ENCODE results near the gene LIPN. TPM values are rescaled to one million over a fixed set of nuclear protein-coding genes. Genes with fewer than 3 reads are reported as not detected.

LIPN gene
- total RNA-seq, 1 donor from 2014 or later = not detected

DNA sequence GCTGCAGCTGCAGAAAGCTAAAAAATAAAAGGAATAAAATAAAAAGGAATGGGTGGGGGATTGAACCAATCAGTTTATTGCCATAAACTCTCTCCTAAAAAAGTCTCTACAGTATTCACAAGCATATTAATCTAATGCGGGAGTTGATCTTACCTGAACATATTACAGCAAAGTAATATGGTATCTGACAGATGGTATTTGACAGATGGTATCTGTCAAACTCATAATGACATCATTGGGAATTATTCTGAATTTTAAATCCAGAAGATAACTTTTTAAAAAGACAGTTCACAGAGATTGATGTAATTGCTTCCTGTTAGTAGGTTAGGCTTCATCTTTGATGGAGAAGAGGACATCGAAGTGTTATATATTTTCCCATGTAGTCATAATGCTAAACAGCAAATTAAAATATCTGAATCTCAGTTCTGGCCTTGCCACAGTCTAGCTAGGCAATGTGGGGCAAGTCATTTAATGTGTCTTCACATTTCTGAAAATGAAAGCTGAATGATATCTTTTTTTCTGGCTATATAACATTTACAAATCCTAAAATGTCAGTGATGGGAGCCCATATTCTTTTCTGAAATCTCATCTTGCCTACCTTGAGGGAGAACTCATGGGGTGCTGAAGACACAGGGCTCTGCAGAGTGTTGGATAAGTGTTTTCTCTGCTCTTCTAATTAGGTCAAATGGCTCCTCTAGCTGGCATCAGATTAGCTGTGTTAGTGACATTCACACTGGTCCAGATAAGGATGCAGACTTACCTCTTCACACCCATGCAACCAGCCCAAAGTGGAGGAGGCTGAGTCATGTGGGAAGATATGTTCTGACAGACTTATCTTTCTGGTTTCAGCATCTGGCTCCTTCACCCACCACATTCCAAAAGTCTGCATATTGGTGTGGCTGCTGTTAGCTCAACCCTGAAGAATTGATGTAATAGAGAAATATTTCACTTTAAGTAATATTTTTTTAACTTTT lies 40.6 kb downstream of the LIPN start:
- no peaks in the 10 kb centered on the region for H3K36me3 ChIP-seq (ENCODE audit: control insufficient read depth in 3 of 3, insufficient read depth in 3 of 3, low read length in 3 of 3)
- no peak overlapping the region for H3K9ac ChIP-seq (ENCODE audit: low read depth in 1 of 3, low read length in 3 of 3)
- H3K27ac ChIP-seq (ENCODE audit: low read depth, low read length) = no peak overlapping the region
- no peak overlapping the region for H3K4me3 ChIP-seq (ENCODE audit: low read length in 3 of 3)
- H3K4me1 ChIP-seq (ENCODE audit: control insufficient read depth in 3 of 3, insufficient read depth in 3 of 3, low read length in 3 of 3) = no peaks in the 10 kb centered on the region
- no peaks in the 10 kb centered on the region for H3K27me3 ChIP-seq (ENCODE audit: control insufficient read depth in 3 of 3, insufficient read depth in 3 of 3, low read length in 3 of 3)
- H3K9me3 ChIP-seq (ENCODE audit: control insufficient read depth in 3 of 3, low read length in 3 of 3) = no peaks in the 10 kb centered on the region

DNA sequence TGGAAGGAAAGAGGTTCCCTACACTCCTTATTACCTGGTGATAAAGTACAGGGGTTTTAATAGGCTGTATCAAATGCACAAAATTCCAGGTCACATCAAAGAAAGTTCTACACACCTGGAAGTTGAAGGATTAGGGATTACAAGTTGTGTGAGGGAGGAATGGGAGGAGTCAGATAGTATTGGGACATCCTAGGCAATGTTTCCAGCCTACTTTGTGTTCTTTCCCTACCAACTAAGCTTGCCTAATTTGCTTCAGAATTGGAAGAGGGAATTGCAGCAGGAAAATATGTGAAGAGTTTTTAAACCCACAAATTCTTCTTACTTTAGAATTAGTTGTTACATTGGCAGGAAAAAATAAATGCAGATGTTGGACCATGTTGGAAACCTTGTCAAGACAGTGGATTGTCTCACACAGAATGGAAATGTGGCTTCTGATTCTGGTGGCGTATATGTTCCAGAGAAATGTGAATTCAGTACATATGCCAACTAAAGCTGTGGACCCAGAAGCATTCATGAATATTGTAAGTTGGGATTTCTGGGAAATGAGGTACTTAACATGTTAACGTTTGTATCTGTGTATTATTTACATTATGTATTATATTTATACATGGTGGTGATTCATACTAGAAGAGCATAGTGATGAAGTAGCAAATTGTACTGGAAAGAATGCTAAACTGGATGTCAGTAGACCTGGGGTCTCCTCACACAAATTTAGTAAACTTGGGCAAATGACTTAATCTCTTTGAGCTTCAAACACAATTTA lies 42.9 kb downstream of the LIPN start, which contains the start of gene LIPM:
Gene LIPM (plus strand): TSS at position 208 of the 763 bp plus-strand sequence. CDS start 167 bp downstream, at position 375.
- H3K27me3 ChIP-seq (ENCODE audit: control insufficient read depth in 3 of 3, insufficient read depth in 3 of 3, low read length in 3 of 3) = no peaks in the 10 kb centered on the region

DNA sequence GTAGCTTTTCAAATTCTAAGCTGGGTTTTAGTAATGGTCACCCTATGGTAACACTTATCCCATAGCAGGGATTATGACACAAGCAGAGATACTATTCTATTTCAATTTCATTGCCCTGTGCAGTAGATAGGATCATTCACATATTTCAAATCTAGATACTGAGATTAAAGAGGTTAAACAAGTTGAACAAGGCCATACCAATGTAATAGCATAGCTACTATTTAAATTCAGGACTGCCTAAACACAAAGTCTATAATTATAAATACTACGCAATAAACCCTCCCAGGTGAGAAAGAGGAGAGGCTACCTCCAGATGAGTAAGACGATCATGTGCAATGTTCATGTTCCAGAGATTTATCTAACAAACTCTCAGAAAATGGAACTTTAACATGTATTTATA lies 43.8 kb downstream of the LIPN start:
- no peaks in the 10 kb centered on the region for H3K36me3 ChIP-seq (ENCODE audit: control insufficient read depth in 3 of 3, insufficient read depth in 3 of 3, low read length in 3 of 3)
- H3K9ac ChIP-seq (ENCODE audit: low read depth in 1 of 3, low read length in 3 of 3) = no peak overlapping the region
- H3K9me3 ChIP-seq (ENCODE audit: control insufficient read depth in 3 of 3, low read length in 3 of 3) = no peaks in the 10 kb centered on the region
- no peak overlapping the region for H3K4me3 ChIP-seq (ENCODE audit: low read length in 3 of 3)
- no peaks in the 10 kb centered on the region for H3K27me3 ChIP-seq (ENCODE audit: control insufficient read depth in 3 of 3, insufficient read depth in 3 of 3, low read length in 3 of 3)
- H3K27ac ChIP-seq (ENCODE audit: low read depth, low read length) = no peak overlapping the region
- no peaks in the 10 kb centered on the region for H3K4me1 ChIP-seq (ENCODE audit: control insufficient read depth in 3 of 3, insufficient read depth in 3 of 3, low read length in 3 of 3)

More for the DNA sequence above, 42.9 kb downstream of the LIPN start, which contains the start of gene LIPM:
- Histone ChIP-seq H3K4me1 (ENCODE audit: control insufficient read depth in 3 of 3, insufficient read depth in 3 of 3, low read length in 3 of 3) (no peaks in the 10 kb centered on the region), H3K27ac (ENCODE audit: low read depth, low read length) (no peak within 1 kb of the TSS), H3K36me3 (ENCODE audit: control insufficient read depth in 3 of 3, insufficient read depth in 3 of 3, low read length in 3 of 3) (no peaks in the 10 kb centered on the region), H3K9me3 (ENCODE audit: control insufficient read depth in 3 of 3, low read length in 3 of 3) (no peaks in the 10 kb centered on the region), H3K4me3 (ENCODE audit: low read length in 3 of 3) (no peak within 1 kb of the TSS), H3K9ac (ENCODE audit: low read depth in 1 of 3, low read length in 3 of 3) (no peak within 1 kb of the TSS)

DNA sequence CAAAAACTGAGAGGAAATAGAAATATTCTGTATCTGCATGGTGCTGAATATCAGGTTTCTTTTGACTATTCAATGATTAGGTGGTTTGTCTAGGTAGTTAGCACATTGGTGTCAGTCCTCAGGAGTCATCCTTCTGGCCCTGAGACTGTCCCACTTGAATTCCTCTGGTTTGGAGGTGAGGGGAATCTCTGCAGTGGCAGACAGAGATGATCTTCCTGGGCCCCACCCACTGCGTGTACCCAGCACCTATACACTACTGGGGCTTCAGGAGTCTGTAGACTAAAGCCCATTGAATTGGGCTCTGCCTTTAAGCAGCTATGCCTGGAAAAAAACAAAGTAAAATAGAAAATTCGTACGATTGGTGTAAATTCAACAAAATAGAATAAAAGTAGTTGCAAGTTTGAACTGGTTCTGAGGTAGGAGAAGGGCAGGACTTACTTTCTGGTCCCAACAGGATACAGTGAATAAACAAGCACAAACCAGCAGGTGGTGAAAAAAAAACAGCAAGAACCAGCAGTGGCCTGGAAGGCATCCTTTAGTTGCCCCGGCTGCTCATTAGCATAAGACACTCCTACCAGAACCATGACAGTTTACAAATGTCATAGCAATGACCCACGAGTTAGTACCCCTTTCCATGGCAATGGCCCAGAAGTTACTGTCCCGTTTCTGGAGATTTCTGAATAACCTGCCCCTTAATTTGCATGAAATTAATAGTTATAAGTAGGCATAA lies 44.4 kb downstream of the LIPN start:
- Histone ChIP-seq H3K9ac (ENCODE audit: low read depth in 1 of 3, low read length in 3 of 3) (no peak overlapping the region), H3K36me3 (ENCODE audit: control insufficient read depth in 3 of 3, insufficient read depth in 3 of 3, low read length in 3 of 3) (no peaks in the 10 kb centered on the region), H3K27ac (ENCODE audit: low read depth, low read length) (no peak overlapping the region), H3K4me1 (ENCODE audit: control insufficient read depth in 3 of 3, insufficient read depth in 3 of 3, low read length in 3 of 3) (no peaks in the 10 kb centered on the region), H3K4me3 (ENCODE audit: low read length in 3 of 3) (no peak overlapping the region), H3K9me3 (ENCODE audit: control insufficient read depth in 3 of 3, low read length in 3 of 3) (no peaks in the 10 kb centered on the region), H3K27me3 (ENCODE audit: control insufficient read depth in 3 of 3, insufficient read depth in 3 of 3, low read length in 3 of 3) (no peaks in the 10 kb centered on the region)

DNA sequence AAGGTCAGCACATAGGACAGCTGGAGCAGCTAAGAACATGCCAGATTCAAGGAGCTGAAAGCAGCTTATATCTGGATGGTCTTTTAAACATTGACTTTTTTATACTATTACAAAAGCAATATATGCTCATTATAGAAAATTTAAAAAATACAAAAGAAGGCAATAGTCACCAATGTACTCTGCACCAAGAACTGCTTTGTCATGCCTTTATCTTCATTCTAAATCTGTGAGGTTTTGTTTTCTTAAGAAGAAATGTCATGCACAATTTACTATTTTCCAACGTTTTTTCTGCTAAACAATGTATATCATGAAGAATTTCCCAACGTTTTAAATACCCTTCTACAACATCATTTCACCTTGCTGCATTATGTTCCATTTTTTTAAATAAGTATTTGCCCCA lies 45.5 kb downstream of the LIPN start:
- no peak overlapping the region for H3K4me3 ChIP-seq (ENCODE audit: low read length in 3 of 3)
- no peaks in the 10 kb centered on the region for H3K9me3 ChIP-seq (ENCODE audit: control insufficient read depth in 3 of 3, low read length in 3 of 3)
- H3K9ac ChIP-seq (ENCODE audit: low read depth in 1 of 3, low read length in 3 of 3) = no peak overlapping the region
- no peaks in the 10 kb centered on the region for H3K36me3 ChIP-seq (ENCODE audit: control insufficient read depth in 3 of 3, insufficient read depth in 3 of 3, low read length in 3 of 3)
- no peak overlapping the region for H3K27ac ChIP-seq (ENCODE audit: low read depth, low read length)
- H3K27me3 ChIP-seq (ENCODE audit: control insufficient read depth in 3 of 3, insufficient read depth in 3 of 3, low read length in 3 of 3) = no peaks in the 10 kb centered on the region
- H3K4me1 ChIP-seq (ENCODE audit: control insufficient read depth in 3 of 3, insufficient read depth in 3 of 3, low read length in 3 of 3) = no peaks in the 10 kb centered on the region

DNA sequence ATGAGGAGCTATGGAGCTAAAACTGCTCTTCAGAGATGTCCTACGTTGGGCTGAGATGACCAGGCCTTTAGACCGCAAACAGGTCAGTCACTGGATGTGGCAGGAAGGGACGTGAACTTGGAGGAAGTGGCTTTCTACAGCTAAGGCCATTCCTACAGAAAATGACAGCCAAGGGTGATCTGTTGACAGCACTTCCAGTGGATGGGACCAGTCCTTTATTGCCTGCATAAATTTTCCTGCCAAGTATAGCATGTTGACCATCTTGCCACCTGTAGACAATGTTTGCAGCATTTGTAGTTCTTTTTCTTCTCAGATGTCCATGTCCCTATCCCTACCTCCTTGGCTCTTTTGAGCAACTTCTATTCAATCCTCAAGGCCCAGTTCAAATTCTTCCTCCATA lies 46.1 kb downstream of the LIPN start:
- no peak overlapping the region for H3K9ac ChIP-seq (ENCODE audit: low read depth in 1 of 3, low read length in 3 of 3)
- H3K4me1 ChIP-seq (ENCODE audit: control insufficient read depth in 3 of 3, insufficient read depth in 3 of 3, low read length in 3 of 3) = no peaks in the 10 kb centered on the region
- H3K27me3 ChIP-seq (ENCODE audit: control insufficient read depth in 3 of 3, insufficient read depth in 3 of 3, low read length in 3 of 3) = no peaks in the 10 kb centered on the region
- no peak overlapping the region for H3K27ac ChIP-seq (ENCODE audit: low read depth, low read length)
- no peaks in the 10 kb centered on the region for H3K36me3 ChIP-seq (ENCODE audit: control insufficient read depth in 3 of 3, insufficient read depth in 3 of 3, low read length in 3 of 3)
- H3K4me3 ChIP-seq (ENCODE audit: low read length in 3 of 3) = no peak overlapping the region
- no peaks in the 10 kb centered on the region for H3K9me3 ChIP-seq (ENCODE audit: control insufficient read depth in 3 of 3, low read length in 3 of 3)

DNA sequence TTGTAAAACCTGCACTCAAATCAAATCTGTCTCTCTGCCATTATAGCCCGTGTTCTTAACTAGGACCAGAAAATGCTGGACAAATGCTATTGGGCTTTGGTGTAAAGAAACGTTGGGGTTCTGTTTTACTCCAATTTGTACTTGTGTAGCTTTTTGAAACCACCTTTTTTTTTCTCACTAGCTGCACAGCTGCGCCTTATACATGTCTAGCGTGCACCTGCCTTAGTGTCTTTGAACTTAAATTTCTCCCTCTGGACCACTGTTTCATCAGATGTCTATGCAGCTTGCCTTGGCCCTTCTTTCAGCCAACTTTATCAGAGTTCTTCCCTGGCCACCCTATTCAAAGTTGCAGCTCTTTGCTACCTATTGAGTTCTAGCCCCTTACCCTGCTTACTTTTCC lies 49.8 kb downstream of the LIPN start:
- no peaks in the 10 kb centered on the region for H3K9me3 ChIP-seq (ENCODE audit: control insufficient read depth in 3 of 3, low read length in 3 of 3)
- H3K27me3 ChIP-seq (ENCODE audit: control insufficient read depth in 3 of 3, insufficient read depth in 3 of 3, low read length in 3 of 3) = peaks cover 0 to 3% (median 0%) of the 10 kb centered on the region in 3 donors
- H3K36me3 ChIP-seq (ENCODE audit: control insufficient read depth in 3 of 3, insufficient read depth in 3 of 3, low read length in 3 of 3) = no peaks in the 10 kb centered on the region
- H3K4me1 ChIP-seq (ENCODE audit: control insufficient read depth in 3 of 3, insufficient read depth in 3 of 3, low read length in 3 of 3) = no peaks in the 10 kb centered on the region
- no peak overlapping the region for H3K27ac ChIP-seq (ENCODE audit: low read depth, low read length)
- H3K9ac ChIP-seq (ENCODE audit: low read depth in 1 of 3, low read length in 3 of 3) = no peak overlapping the region
- H3K4me3 ChIP-seq (ENCODE audit: low read length in 3 of 3) = no peak overlapping the region

DNA sequence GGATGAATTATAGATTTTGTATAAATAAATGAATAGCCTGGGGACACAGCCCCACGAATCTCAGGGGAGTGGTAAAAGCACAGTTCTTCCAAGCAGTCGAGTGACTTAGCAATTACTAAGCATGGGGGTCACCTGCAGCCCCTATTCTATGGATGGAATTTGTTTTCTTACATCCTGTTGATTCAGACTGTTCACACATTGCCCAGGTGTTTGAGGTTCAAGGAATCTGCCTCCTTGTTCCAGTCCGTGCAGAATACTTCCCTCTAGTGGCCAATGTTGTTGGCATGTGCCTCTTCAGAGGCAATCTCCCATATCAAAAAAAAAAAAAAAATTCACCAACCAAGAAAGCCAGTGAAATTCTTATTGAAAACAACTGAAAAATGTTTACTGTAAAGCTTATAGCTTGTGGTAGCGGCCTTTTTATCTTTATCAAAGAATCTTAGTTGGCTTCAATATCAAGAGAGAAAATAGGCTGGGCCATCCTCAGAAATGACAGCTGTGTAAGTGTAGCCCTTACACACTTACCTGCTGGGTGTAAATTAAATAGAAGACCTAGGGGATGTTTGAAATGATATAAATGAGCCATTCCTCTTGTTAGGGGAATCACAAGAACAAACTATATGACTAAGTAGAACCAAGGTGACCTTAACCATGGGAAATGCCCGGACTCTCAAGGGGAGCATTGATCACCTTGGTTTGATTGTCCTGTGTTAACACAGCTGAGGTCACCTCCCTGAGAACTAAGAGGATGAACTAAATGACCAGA lies 50.6 kb downstream of the LIPN start:
- Histone ChIP-seq H3K4me3 (ENCODE audit: low read length in 3 of 3) (no peak overlapping the region), H3K27ac (ENCODE audit: low read depth, low read length) (no peak overlapping the region), H3K36me3 (ENCODE audit: control insufficient read depth in 3 of 3, insufficient read depth in 3 of 3, low read length in 3 of 3) (no peaks in the 10 kb centered on the region), H3K9ac (ENCODE audit: low read depth in 1 of 3, low read length in 3 of 3) (no peak overlapping the region), H3K4me1 (ENCODE audit: control insufficient read depth in 3 of 3, insufficient read depth in 3 of 3, low read length in 3 of 3) (no peaks in the 10 kb centered on the region), H3K27me3 (ENCODE audit: control insufficient read depth in 3 of 3, insufficient read depth in 3 of 3, low read length in 3 of 3) (peaks cover 0 to 3% (median 0%) of the 10 kb centered on the region in 3 donors), H3K9me3 (ENCODE audit: control insufficient read depth in 3 of 3, low read length in 3 of 3) (no peaks in the 10 kb centered on the region)

DNA sequence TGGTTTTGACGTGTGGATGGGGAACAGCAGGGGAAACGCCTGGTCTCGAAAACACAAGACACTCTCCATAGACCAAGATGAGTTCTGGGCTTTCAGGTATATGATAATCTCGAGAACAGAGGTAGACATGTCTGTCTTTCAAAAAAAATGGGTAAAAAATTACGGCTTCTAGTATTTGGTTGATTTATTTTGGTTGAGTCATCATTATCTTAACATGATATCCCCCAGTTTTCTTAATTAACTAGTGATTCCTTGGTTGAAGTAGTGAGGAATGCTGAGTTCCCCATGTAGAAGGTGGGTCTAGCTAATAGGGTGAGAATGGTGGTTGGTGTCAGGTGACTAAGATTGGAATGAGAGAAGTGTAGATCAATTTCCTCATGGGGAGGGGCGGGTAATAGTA lies 53.4 kb downstream of the LIPN start:
- Histone ChIP-seq H3K9ac (ENCODE audit: low read depth in 1 of 3, low read length in 3 of 3) (no peak overlapping the region), H3K36me3 (ENCODE audit: control insufficient read depth in 3 of 3, insufficient read depth in 3 of 3, low read length in 3 of 3) (no peaks in the 10 kb centered on the region), H3K4me3 (ENCODE audit: low read length in 3 of 3) (no peak overlapping the region), H3K9me3 (ENCODE audit: control insufficient read depth in 3 of 3, low read length in 3 of 3) (no peaks in the 10 kb centered on the region), H3K27ac (ENCODE audit: low read depth, low read length) (no peak overlapping the region), H3K27me3 (ENCODE audit: control insufficient read depth in 3 of 3, insufficient read depth in 3 of 3, low read length in 3 of 3) (peaks cover 0 to 3% (median 0%) of the 10 kb centered on the region in 3 donors), H3K4me1 (ENCODE audit: control insufficient read depth in 3 of 3, insufficient read depth in 3 of 3, low read length in 3 of 3) (no peaks in the 10 kb centered on the region)
